Measurements from ENCODE around the gene COPS6. TPM values are rescaled to one million over a fixed set of nuclear protein-coding genes. Genes with fewer than 3 reads are reported as not detected.

The COPS6 gene
- total RNA-seq, 4 donors from 2014 or later = 35.8 to 60.7 (median 47.7) TPM

- H3K27ac ChIP-seq = no peak overlapping the region
- H3K4me3 ChIP-seq = no peak overlapping the region
- no peak for DNase-seq (ENCODE audit: low spot score in 2 of 2)
- WGBS = 90% methylated on average over 3 of the region's 3 CpGs
- peaks cover 19% of the 10 kb centered on the region for H3K4me1 ChIP-seq
- TF ChIP-seq POLR2A (IDR thresholded peaks at IDR 0.05) (no peak), POLR2AphosphoS5 (IDR thresholded peaks at IDR 0.05) (no peak), EP300 (IDR thresholded peaks at IDR 0.05) (no peak), CTCF (IDR thresholded peaks at IDR 0.05) (no peak)
- H3K36me3 ChIP-seq = no peaks in the 10 kb centered on the region
- H3K9me3 ChIP-seq = no peaks in the 10 kb centered on the region
- no peaks in the 10 kb centered on the region for H3K27me3 ChIP-seq
Observed at GRCh38 chr7:100051611-100052010, 37.2 kb upstream of the COPS6 start.

- TF ChIP-seq EP300 (IDR thresholded peaks at IDR 0.05) (no peak), CTCF (IDR thresholded peaks at IDR 0.05) (peak in 1 of 2 donors; percentile 24), POLR2A (IDR thresholded peaks at IDR 0.05) (no peak), POLR2AphosphoS5 (IDR thresholded peaks at IDR 0.05) (no peak)
- 31% methylated on average over 3 of the region's 3 CpGs for WGBS
- Histone ChIP-seq H3K4me1 (peaks cover 19% of the 10 kb centered on the region), H3K27me3 (no peaks in the 10 kb centered on the region), H3K27ac (no peak overlapping the region), H3K36me3 (peaks cover 16% of the 10 kb centered on the region), H3K9me3 (no peaks in the 10 kb centered on the region), H3K4me3 (no peak overlapping the region)
- DNase-seq (ENCODE audit: low spot score in 2 of 2) = no peak
Observed at GRCh38 chr7:100053215-100053614, 35.6 kb upstream of the COPS6 start.

GRCh38 chr7:100057006-100057405 lies 31.8 kb upstream of the COPS6 start:
- peaks cover 3% of the 10 kb centered on the region for H3K4me1 ChIP-seq
- WGBS = 94% methylated on average over 10 of the region's 10 CpGs
- no peak for DNase-seq (ENCODE audit: low spot score in 2 of 2)

GRCh38 chr7:100059251-100059739 lies 29.5 kb upstream of the COPS6 start:
- H3K4me1 ChIP-seq = no peaks in the 10 kb centered on the region
- H3K9me3 ChIP-seq = no peaks in the 10 kb centered on the region
- DNase-seq (ENCODE audit: low spot score in 2 of 2) = no peak
- peaks cover 64% of the 10 kb centered on the region for H3K36me3 ChIP-seq
- TF ChIP-seq CTCF (IDR thresholded peaks at IDR 0.05) (no peak), EP300 (IDR thresholded peaks at IDR 0.05) (no peak), POLR2AphosphoS5 (IDR thresholded peaks at IDR 0.05) (no peak), POLR2A (IDR thresholded peaks at IDR 0.05) (no peak)
- no peak overlapping the region for H3K27ac ChIP-seq
- H3K27me3 ChIP-seq = no peaks in the 10 kb centered on the region
- WGBS = 95% methylated on average over 5 of the region's 5 CpGs
- no peak overlapping the region for H3K4me3 ChIP-seq

More at GRCh38 chr7:100057006-100057405, 31.8 kb upstream of the COPS6 start:
- TF ChIP-seq CTCF (IDR thresholded peaks at IDR 0.05) = no peak
- TF ChIP-seq POLR2AphosphoS5 (IDR thresholded peaks at IDR 0.05) = no peak
- no peak for TF ChIP-seq POLR2A (IDR thresholded peaks at IDR 0.05)
- TF ChIP-seq EP300 (IDR thresholded peaks at IDR 0.05) = no peak
- no peaks in the 10 kb centered on the region for H3K27me3 ChIP-seq
- H3K9me3 ChIP-seq = no peaks in the 10 kb centered on the region
- H3K27ac ChIP-seq = no peak overlapping the region
- peaks cover 48% of the 10 kb centered on the region for H3K36me3 ChIP-seq
- H3K4me3 ChIP-seq = no peak overlapping the region

- Histone ChIP-seq H3K4me3 (no peak overlapping the region), H3K27ac (no peak overlapping the region), H3K4me1 (peaks cover 12% of the 10 kb centered on the region), H3K36me3 (peaks cover 69% of the 10 kb centered on the region), H3K9me3 (no peaks in the 10 kb centered on the region), H3K27me3 (no peaks in the 10 kb centered on the region)
- TF ChIP-seq POLR2A (IDR thresholded peaks at IDR 0.05) = no peak
- WGBS = 93% methylated on average over 11 of the region's 11 CpGs
- DNase-seq (ENCODE audit: low spot score in 2 of 2) = no peak
Observed at GRCh38 chr7:100061518-100062193, 27.1 kb upstream of the COPS6 start.
